Activated CD4-positive, alpha-beta memory T cell treated with anti-CD3 and anti-CD28 coated beads, Interleukin-2, amount 10 ng/mL, durations not matched to agents 7 days and 5 days (primary cell): Measurements from ENCODE around the gene FMN1. TPM values are rescaled to one million over a fixed set of nuclear protein-coding genes. Genes with fewer than 3 reads are reported as not detected.

Experiments used
- total RNA-seq, 2 experiments: library from RNA; stranded (reverse); gene quantifications; one replicate each; pipeline ENCODE4 v1.2.3, GENCODE V29; 2021

The FMN1 gene
- total RNA-seq, 2 experiments from 2014 or later, result 0.03 to 0.15 TPM

Other genes starting within 250 kb of the FMN1 start
- gene RYR3, start 116.3 kb upstream of the FMN1 start, total RNA-seq, result not detected